ENCODE results near the gene TGM1.

The TGM1 gene

DNA sequence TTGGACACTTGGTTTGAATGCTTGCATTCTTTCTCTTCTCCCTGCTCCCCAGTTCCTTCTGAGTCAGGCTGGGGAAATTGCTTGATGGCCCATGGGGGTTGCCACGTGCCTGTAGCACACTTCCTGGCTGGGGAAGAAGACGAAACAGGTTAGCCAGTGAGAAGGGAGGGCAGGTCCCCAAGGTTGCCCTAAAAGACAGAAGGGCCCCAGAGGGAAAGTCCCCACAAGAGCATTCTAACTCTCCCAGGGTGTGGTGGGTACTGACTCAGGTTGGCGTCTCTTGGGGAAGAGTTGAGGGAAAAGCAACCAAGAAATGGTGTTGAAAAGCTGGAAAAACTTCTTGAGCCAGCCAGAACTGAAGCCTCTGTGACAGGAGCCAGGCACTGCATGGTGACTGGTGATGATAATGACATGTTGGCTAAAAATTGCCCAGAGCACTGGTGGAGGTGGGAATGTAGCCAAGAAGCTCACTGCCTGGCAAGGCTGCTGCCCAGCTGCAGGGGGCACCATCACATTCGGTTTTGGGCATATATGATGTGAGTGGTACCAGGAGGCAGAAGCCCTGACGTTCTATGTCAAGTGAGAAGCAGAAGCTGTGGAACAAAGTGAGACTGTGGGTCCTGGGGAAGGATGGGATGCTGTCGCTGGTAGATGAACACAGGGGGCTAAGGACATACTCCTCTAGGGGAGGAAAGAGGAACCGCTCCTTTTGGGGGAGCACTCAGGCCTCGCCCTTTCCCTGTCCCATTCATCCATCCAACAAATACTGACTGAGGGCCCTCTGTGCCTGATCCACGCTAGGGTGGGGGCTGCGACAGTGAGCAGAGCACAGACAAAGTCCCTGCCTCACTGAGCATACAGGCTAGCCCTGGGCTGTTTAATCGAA lies 16.6 kb upstream of the TGM1 start:
- DNase-seq (ENCODE audit: low spot score), result no peak
- ChIA-PET CTCF (interaction anchor here (0.6 to 3.6 kb wide), 4 partner anchors 11 to 38 kb away, joined by 3 to 15 read pairs (median 4); partner anchors contain the start of genes LTB4R2 and TINF2), POLR2A (ENCODE audit: low non-redundant PET) (interaction anchor here (0.7 kb wide), 1 partner anchor 9 kb away, joined by 3 read pairs; no protein-coding TSS in a partner anchor)
- TF ChIP-seq, protein P1, sequence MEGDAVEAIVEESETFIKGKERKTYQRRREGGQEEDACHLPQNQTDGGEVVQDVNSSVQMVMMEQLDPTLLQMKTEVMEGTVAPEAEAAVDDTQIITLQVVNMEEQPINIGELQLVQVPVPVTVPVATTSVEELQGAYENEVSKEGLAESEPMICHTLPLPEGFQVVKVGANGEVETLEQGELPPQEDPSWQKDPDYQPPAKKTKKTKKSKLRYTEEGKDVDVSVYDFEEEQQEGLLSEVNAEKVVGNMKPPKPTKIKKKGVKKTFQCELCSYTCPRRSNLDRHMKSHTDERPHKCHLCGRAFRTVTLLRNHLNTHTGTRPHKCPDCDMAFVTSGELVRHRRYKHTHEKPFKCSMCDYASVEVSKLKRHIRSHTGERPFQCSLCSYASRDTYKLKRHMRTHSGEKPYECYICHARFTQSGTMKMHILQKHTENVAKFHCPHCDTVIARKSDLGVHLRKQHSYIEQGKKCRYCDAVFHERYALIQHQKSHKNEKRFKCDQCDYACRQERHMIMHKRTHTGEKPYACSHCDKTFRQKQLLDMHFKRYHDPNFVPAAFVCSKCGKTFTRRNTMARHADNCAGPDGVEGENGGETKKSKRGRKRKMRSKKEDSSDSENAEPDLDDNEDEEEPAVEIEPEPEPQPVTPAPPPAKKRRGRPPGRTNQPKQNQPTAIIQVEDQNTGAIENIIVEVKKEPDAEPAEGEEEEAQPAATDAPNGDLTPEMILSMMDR (conservative IDR thresholded peaks at IDR 0.05; ENCODE audit: low read depth), result no peak
- H3K27ac ChIP-seq, result peak overlapping the region; percentile 21

DNA sequence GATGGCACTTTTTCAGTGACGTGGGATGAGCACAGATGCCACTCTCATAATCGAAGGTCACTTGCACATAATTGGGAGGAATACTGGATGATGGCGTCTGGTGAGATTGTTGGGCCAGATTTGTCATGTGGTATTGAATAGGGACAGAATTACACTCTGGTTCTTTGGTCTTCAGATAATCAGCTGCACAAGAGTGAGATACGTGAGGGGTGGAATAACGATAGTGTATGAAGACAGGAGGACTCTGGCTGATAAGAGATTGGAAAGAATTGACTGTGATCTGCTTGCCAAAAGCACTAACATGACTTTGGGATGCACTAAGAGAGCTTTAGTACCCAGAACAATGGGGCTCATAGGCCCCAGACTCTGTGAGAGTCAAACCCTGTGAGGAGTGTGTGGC lies 15.4 kb upstream of the TGM1 start:
- no peak overlapping the region for H3K27ac ChIP-seq
- no peak for DNase-seq (ENCODE audit: low spot score)
- POLR2A ChIA-PET (ENCODE audit: low non-redundant PET), result no interaction called here
- TF ChIP-seq, protein P1 (conservative IDR thresholded peaks at IDR 0.05; ENCODE audit: low read depth), result no peak
- CTCF ChIA-PET, result interaction anchor here (0.5 to 3.6 kb wide), 3 partner anchors 11 to 36 kb away, joined by 3 to 15 read pairs (median 5); partner anchors contain the start of gene TINF2

DNA sequence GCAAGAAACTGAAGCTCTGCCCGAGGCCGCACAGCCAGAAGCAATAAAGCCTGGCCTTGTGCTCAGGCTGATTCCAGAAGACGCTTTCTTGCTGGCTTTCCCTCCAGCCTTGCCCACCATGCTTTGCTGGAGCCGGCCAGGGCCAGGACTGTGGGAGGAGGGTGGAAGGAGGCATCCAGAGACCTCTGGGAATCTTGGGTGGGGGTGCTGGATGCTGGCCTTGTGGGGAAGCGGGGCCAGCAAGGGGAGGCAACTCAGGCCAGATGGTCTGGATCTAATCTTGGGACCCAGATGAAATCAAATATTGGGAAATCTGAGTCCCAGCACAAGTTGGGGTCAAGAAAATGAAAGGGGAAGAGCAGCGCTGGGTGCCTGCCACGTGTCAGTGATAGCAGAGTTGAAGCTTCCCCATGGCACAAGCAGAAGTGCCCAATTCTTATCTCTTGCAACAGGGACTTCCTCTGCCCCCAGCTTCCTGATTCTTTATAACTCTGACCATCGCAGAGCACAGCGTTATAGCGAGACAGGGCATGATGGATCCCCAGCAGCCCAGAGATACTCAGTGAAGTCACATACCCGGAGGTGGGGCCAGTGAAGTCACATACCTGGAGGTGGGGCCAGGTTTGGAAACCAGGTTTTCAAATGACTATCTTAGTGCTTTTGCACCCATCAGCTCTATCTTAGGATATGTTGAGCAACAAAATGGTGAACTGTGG lies 14.8 kb upstream of the TGM1 start:
- H3K27ac ChIP-seq, result no peak overlapping the region; the same call in 1 of the 2 replicates
- ChIA-PET POLR2A (ENCODE audit: low non-redundant PET) (no interaction called here), CTCF (interaction anchor here (0.5 to 3.6 kb wide), 4 partner anchors 11 to 36 kb away, joined by 3 to 15 read pairs (median 4); partner anchors contain the start of genes CIDEB and TINF2)

GRCh38 chr14:24277071-24277470 lies 14.1 kb upstream of the TGM1 start:
- no peak overlapping the region; the same call in 1 of the 2 replicates for H3K27ac ChIP-seq
- POLR2A ChIA-PET (ENCODE audit: low non-redundant PET), result no interaction called here
- DNase-seq (ENCODE audit: low spot score), result no peak
- TF ChIP-seq, protein P1 (conservative IDR thresholded peaks at IDR 0.05; ENCODE audit: low read depth), result no peak
- CTCF ChIA-PET, result interaction anchor here (0.9 to 3.6 kb wide), 2 partner anchors 20 to 31 kb away, joined by 3 to 15 read pairs; partner anchors contain the start of gene CIDEB

More for the DNA sequence above, 14.8 kb upstream of the TGM1 start:
- DNase-seq (ENCODE audit: low spot score), result no peak
- TF ChIP-seq, protein P1 (conservative IDR thresholded peaks at IDR 0.05; ENCODE audit: low read depth), result no peak

- H3K27ac ChIP-seq, result peak overlapping the region; percentile 91
- DNase-seq (ENCODE audit: low spot score), result peak; percentile 91
- ChIA-PET POLR2A (ENCODE audit: low non-redundant PET) (interaction anchor here (0.6 to 0.9 kb wide), 3 partner anchors 9 to 182 kb away, joined by 3 to 13 read pairs (median 4); no protein-coding TSS in a partner anchor), CTCF (interaction anchor here (0.5 to 1.3 kb wide), 2 partner anchors 23 to 31 kb away, joined by 3 to 4 read pairs; no protein-coding TSS in a partner anchor)
- TF ChIP-seq, protein P1 (conservative IDR thresholded peaks at IDR 0.05; ENCODE audit: low read depth), result no peak
Measured at GRCh38 chr14:24274101-24274543, 11.1 kb upstream of the TGM1 start.

All from RWPE1 (cell line).